H1 (cell line): ENCODE measurements around the gene INSIG1. TPM values are rescaled to one million over a fixed set of nuclear protein-coding genes. Genes with fewer than 3 reads are reported as not detected.

Source experiments
- CTCF ChIA-PET: fragments of 300-600 bp; sonication (Branson Sonifier 250); formaldehyde crosslinking; loops from one replicate; lab custom pipeline; 2021; ENCODE audit not compliant: partially characterized antibody; lab: Charles Lee
- POLR2A ChIA-PET: fragments of 300-600 bp; sonication (Branson Sonifier 250); formaldehyde crosslinking; loops from one replicate; lab custom pipeline; 2021; ENCODE audit warnings: inconsistent platforms; ENCODE audit not compliant: partially characterized antibody; lab: Charles Lee
- DNase-seq, 2 experiments: peaks; one replicate each; pipeline versions ENCODE4 v3.0.0 to v3.0.0-alpha.2; 2010 to 2022; ENCODE audit warnings: low spot score in 2 of 2, low read depth in 1 of 2, mixed read lengths in 1 of 2
- FAIRE-seq: peaks from 2 replicates; lab custom pipeline; 2011; peaks lifted over from hg19 to GRCh38; lab: Jason Lieb, UNC
- H2AFZ ChIP-seq: 2 replicates; pipeline ENCODE4 v1.8.1; 2012; ENCODE audit warnings: low read length, inconsistent platforms
- H2AK5ac ChIP-seq: 2 replicates; pipeline ENCODE4 v1.6.1; 2013; ENCODE audit warnings: low read depth, low read length
- H2BK120ac ChIP-seq: replicated peaks from 2 replicates; pipeline ENCODE3; 2013; ENCODE audit warnings: low read depth, low read length, inconsistent platforms
- H2BK12ac ChIP-seq: 2 replicates; pipeline ENCODE4 v1.6.1; 2013; ENCODE audit warnings: low read depth, low read length
- H2BK15ac ChIP-seq: 2 replicates; pipeline ENCODE4 v1.6.1; 2013; ENCODE audit warnings: low read length
- H2BK20ac ChIP-seq: 2 replicates; pipeline ENCODE4 v1.6.1; 2013; ENCODE audit warnings: low read length
- H2BK5ac ChIP-seq: 2 replicates; pipeline ENCODE4 v1.6.1; 2013; ENCODE audit warnings: low read depth, low read length
- H3K14ac ChIP-seq: 2 replicates; pipeline ENCODE4 v1.6.1; 2013; ENCODE audit warnings: inconsistent platforms; ENCODE audit not compliant: insufficient read length
- H3K18ac ChIP-seq: 2 replicates; pipeline ENCODE4 v1.6.1; 2013; ENCODE audit warnings: low read length; ENCODE audit errors: extremely low read depth
- H3K23ac ChIP-seq: 2 replicates; pipeline ENCODE4 v1.6.1; 2013; ENCODE audit warnings: inconsistent platforms; ENCODE audit not compliant: insufficient read length
- H3K23me2 ChIP-seq: 2 replicates; pipeline ENCODE4 v1.6.1; 2013; ENCODE audit warnings: low read depth, low read length
- H3K27ac ChIP-seq: 2 replicates; pipeline ENCODE4 v1.6.1; 2011; ENCODE audit warnings: low read depth, low read length, inconsistent platforms
- H3K27me3 ChIP-seq, 4 experiments: replicated peaks in 1 of 4; 1 replicate in 1 of 4; 2 replicates in 3 of 4; pipeline versions ENCODE4 v1.6.1 to v1.8.1; 2011 to 2013; ENCODE audit warnings: low read length in 3 of 4, mild to moderate bottlenecking in 3 of 4, inconsistent platforms in 2 of 4, mixed read lengths in 2 of 4, moderate library complexity in 1 of 4; ENCODE audit not compliant: control insufficient read depth in 3 of 4, insufficient read depth in 3 of 4; ENCODE audit errors: extremely low read depth in 1 of 4
- H3K36me3 ChIP-seq, 4 experiments: 2 replicates each; pipeline versions ENCODE4 v1.6.1 to v1.8.1; 2011 to 2013; ENCODE audit warnings: mild to moderate bottlenecking in 4 of 4, low read length in 3 of 4, moderate library complexity in 2 of 4, control low read depth in 1 of 4, inconsistent platforms in 1 of 4; ENCODE audit not compliant: insufficient read depth in 4 of 4, control insufficient read depth in 2 of 4
- H3K4ac ChIP-seq: replicated peaks from 2 replicates; pipeline ENCODE3; 2013; ENCODE audit warnings: low read length, low read depth, mixed read lengths, inconsistent platforms; ENCODE audit not compliant: insufficient read length
- H3K4me1 ChIP-seq, 4 experiments: replicated peaks in 1 of 4; 1 replicate in 1 of 4; 2 replicates in 3 of 4; pipeline versions ENCODE4 v1.6.1 to v1.8.1; 2011 to 2013; ENCODE audit warnings: low read length in 3 of 4, inconsistent platforms in 2 of 4, mixed read lengths in 1 of 4; ENCODE audit not compliant: insufficient read depth in 4 of 4, control insufficient read depth in 3 of 4
- H3K4me2 ChIP-seq, 2 experiments: 2 replicates each; pipeline versions ENCODE4 v1.6.1 to v1.8.1; 2011 to 2013; ENCODE audit warnings: low read depth in 2 of 2, low read length in 2 of 2, control low read depth in 1 of 2, inconsistent platforms in 1 of 2, mild to moderate bottlenecking in 1 of 2; ENCODE audit not compliant: insufficient read depth in 1 of 2
- H3K4me3 ChIP-seq, 4 experiments: fragments of 200-600, 300-600 bp in 1 of 4; sonication (generic), shearing (Covaris generic), sonication (Bioruptor Twin) in 1 of 4; 2 replicates each; pipeline versions ENCODE4 v1.5.1 to v1.8.1; 2011 to 2016; ENCODE audit warnings: low read length in 4 of 4, low read depth in 3 of 4, control low read depth in 2 of 4, inconsistent platforms in 2 of 4, mild to moderate bottlenecking in 2 of 4, mixed read lengths in 1 of 4, moderate library complexity in 1 of 4; ENCODE audit not compliant: insufficient read depth in 2 of 4; ENCODE audit errors: extremely low read depth in 1 of 4
- H3K56ac ChIP-seq: replicated peaks from 2 replicates; pipeline ENCODE3; 2013; ENCODE audit warnings: low read depth, mild to moderate bottlenecking, mixed read lengths, low read length, inconsistent platforms; ENCODE audit not compliant: insufficient read length
- H3K79me1 ChIP-seq: 2 replicates; pipeline ENCODE4 v1.6.1; 2013; ENCODE audit warnings: low read depth, low read length, control low read depth
- H3K79me2 ChIP-seq, 2 experiments: 2 replicates each; pipeline versions ENCODE4 v1.6.1 to v1.8.1; 2012 to 2013; ENCODE audit warnings: low read length in 2 of 2, mild to moderate bottlenecking in 2 of 2, inconsistent platforms in 1 of 2; ENCODE audit not compliant: insufficient read depth in 2 of 2, control insufficient read depth in 1 of 2
- H3K9ac ChIP-seq, 4 experiments: replicated peaks in 1 of 4; 1 replicate in 1 of 4; 2 replicates in 3 of 4; pipeline versions ENCODE4 v1.6.1 to v1.8.1; 2011 to 2013; ENCODE audit warnings: low read depth in 3 of 4, low read length in 3 of 4, control low read depth in 2 of 4, mild to moderate bottlenecking in 2 of 4, moderate library complexity in 2 of 4, inconsistent platforms in 1 of 4; ENCODE audit errors: extremely low read depth in 1 of 4
- H3K9me3 ChIP-seq, 2 experiments: 2 replicates each; pipeline versions ENCODE4 v1.6.1 to v1.8.1; 2012 to 2013; ENCODE audit warnings: mild to moderate bottlenecking in 2 of 2, moderate library complexity in 2 of 2, control low read depth in 1 of 2, inconsistent platforms in 1 of 2, low read depth in 1 of 2, low read length in 1 of 2, mixed read lengths in 1 of 2; ENCODE audit not compliant: insufficient read depth in 2 of 2
- H4K20me1 ChIP-seq, 2 experiments: replicated peaks in 1 of 2; 2 replicates each; pipeline versions ENCODE3 to v1.8.1; 2011 to 2013; ENCODE audit warnings: inconsistent platforms in 2 of 2, low read length in 2 of 2, mild to moderate bottlenecking in 1 of 2; ENCODE audit not compliant: insufficient read depth in 2 of 2, control insufficient read depth in 1 of 2
- H4K5ac ChIP-seq: 2 replicates; pipeline ENCODE4 v1.6.1; 2013; ENCODE audit warnings: low read length, low read depth, mixed read lengths, inconsistent platforms; ENCODE audit not compliant: insufficient read length
- H4K8ac ChIP-seq: 2 replicates; pipeline ENCODE4 v1.8.0; 2013; ENCODE audit warnings: mild to moderate bottlenecking, moderate library complexity, low read length, inconsistent platforms; ENCODE audit not compliant: insufficient read depth; ENCODE audit errors: extremely low read depth
- H4K91ac ChIP-seq: replicated peaks from 2 replicates; pipeline ENCODE3; 2013; ENCODE audit warnings: low read length, mixed read lengths, inconsistent platforms; ENCODE audit not compliant: insufficient read length
- CBX8 ChIP-seq: fragments of 300-800, 300-1000 bp; sonication (generic); IDR thresholded peaks from 2 replicates; pipeline ENCODE4 v1.7.1; 2016; ENCODE audit warnings: low read depth, low read length, borderline replicate concordance
- CHD2 ChIP-seq: IDR thresholded peaks from 2 replicates; pipeline ENCODE4 v1.6.1; 2012; ENCODE audit warnings: low read length, improper control_type of control experiment
- HDAC2 ChIP-seq, 2 experiments: fragments of 300-600 bp in 1 of 2; sonication (generic) in 1 of 2; IDR thresholded peaks; 2 replicates each; pipeline ENCODE4 v1.6.1; 2011 to 2012; ENCODE audit warnings: low read depth in 2 of 2, low read length in 2 of 2, mild to moderate bottlenecking in 2 of 2, moderate library complexity in 2 of 2, borderline replicate concordance in 1 of 2, inconsistent platforms in 1 of 2
- JUND ChIP-seq: IDR thresholded peaks from 2 replicates; pipeline ENCODE4 v1.6.1; 2011; ENCODE audit warnings: mild to moderate bottlenecking, improper control_type of control experiment, low read length
- SIN3A ChIP-seq, 2 experiments: IDR thresholded peaks in 1 of 2; conservative IDR thresholded peaks in 1 of 2; 2 replicates each; pipeline ENCODE4 v1.6.1; 2011 to 2012; ENCODE audit warnings: low read length in 2 of 2, improper control_type of control experiment in 1 of 2, low read depth in 1 of 2, mild to moderate bottlenecking in 1 of 2
- SP1 ChIP-seq: IDR thresholded peaks from 2 replicates; pipeline ENCODE4 v1.6.1; 2011; ENCODE audit warnings: low read depth, low read length
- SUZ12 ChIP-seq: fragments of 200-600 bp; sonication (generic); IDR thresholded peaks from 2 replicates; pipeline ENCODE4 v1.6.1; 2012; ENCODE audit warnings: mild to moderate bottlenecking, inconsistent platforms, low read length, moderate library complexity, mixed read lengths
- WGBS, 2 experiments: shearing (Covaris generic) in 1 of 2; methylation state at CpG; one replicate each; pipeline versions ENCODE4 v1.1.6 to v1.1.7; 2013 to 2015; ENCODE audit warnings: low lambda C conversion rate in 2 of 2, mixed read lengths in 2 of 2, inconsistent platforms in 1 of 2, low coverage in 1 of 2, missing lambda C conversion rate in 1 of 2; ENCODE audit not compliant: insufficient replicate concordance in 2 of 2, insufficient coverage in 1 of 2, insufficient read length in 1 of 2; ENCODE audit errors: extremely low coverage in 1 of 2, missing lambda C conversion rate in 1 of 2; 5-methylcytosine and 5-hydroxymethylcytosine counted together
- polyA plus RNA-seq, 7 experiments: library from polyadenylated mRNA; depleted of rRNA in 3 of 7; stranded (reverse) in 5 of 7; unstranded in 2 of 7; fragments of >200 nt in 5 of 7; fragments of 200-250 nt in 2 of 7; gene quantifications; 1 replicate in 5 of 7; 2 replicates in 1 of 7; 4 replicates in 1 of 7; pipeline versions ENCODE4 v1.2.1 to v1.2.3, GENCODE V29; 2011 to 2013; ENCODE audit warnings: missing spikeins in 2 of 7, mixed read lengths in 2 of 7
- total RNA-seq: library from RNA; stranded (reverse); fragmentation: NEBNext Ultra II Directional; extraction: Animal tissue kit (Norgen Biotek cat#: 25700); gene quantifications from 2 replicates; pipeline ENCODE4 v1.2.1, GENCODE V29; 2021
- TF ChIP-seq, protein P1 (sequence below), 3 experiments: IDR thresholded peaks; 1 replicate in 2 of 3; 2 replicates in 1 of 3; pipeline versions ENCODE4 v1.5.1 to v1.6.1; 2011; ENCODE audit warnings: low read length in 3 of 3, mild to moderate bottlenecking in 3 of 3, inconsistent platforms in 2 of 3, low read depth in 1 of 3, moderate library complexity in 1 of 3; ENCODE audit not compliant: insufficient read depth in 1 of 3; ENCODE audit errors: control extremely low read depth in 1 of 3
- TF ChIP-seq, protein P2 (sequence below): IDR thresholded peaks from 2 replicates; pipeline ENCODE4 v1.6.1; 2011; ENCODE audit warnings: low read depth, mild to moderate bottlenecking, low read length; ENCODE audit not compliant: insufficient read depth

Gene INSIG1
- total and polyA plus RNA-seq, 2 of the 8 experiments (the other 6 are each of a cell fraction or from before 2014, with no cell fraction given) = 40.0 to 58.4 TPM

DNA sequence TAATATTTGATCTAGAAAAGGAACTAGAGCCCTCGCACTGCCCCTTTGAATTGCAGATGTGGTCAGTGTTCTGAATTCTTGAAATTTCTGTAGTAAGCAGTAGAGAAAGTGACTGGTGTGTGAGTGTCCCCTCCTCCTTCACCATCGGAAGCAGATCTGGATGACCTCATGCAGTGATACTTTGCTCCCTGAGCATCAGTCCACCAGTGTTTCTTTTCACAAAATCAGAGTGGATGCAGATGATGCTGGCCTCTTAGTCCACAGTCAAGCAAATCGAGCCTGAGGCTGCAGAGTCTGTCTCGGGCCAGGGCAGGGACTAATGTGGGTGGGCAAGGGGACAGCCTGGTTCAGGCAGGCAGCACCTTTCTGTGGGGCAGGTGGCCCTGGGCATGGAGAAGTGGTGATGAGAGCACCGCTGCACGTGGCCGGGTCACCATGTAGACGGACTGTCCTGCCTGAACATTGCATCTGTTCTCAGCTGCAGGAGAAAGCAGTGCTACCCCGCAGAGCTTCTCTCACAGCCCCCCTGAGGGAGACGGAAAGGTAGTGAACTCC lies 5.4 kb downstream of the INSIG1 start:
- Histone ChIP-seq H3K9ac (no peak overlapping the region), H3K18ac (no peak overlapping the region), H2BK20ac (no peak overlapping the region), H3K9me3 (no peaks in the 10 kb centered on the region), H3K27me3 (no peaks in the 10 kb centered on the region), H2BK15ac (no peak overlapping the region), H4K91ac (no peak overlapping the region), H3K4me3 (no peak overlapping the region), H3K4me1 (peaks cover 3 to 9% (median 5%) of the 10 kb centered on the region in 4 experiments; a peak in 5 of 7 replicates), H3K23ac (no peak overlapping the region), H3K14ac (no peak overlapping the region), H4K5ac (no peak overlapping the region), H3K27ac (no peak overlapping the region), H2AFZ (no peak overlapping the region), H2BK12ac (no peak overlapping the region), H3K79me2 (peaks cover 17 to 57% of the 10 kb centered on the region in 2 experiments), H3K23me2 (peaks cover 5% of the 10 kb centered on the region), H2AK5ac (no peak overlapping the region), H3K79me1 (peaks cover 13% of the 10 kb centered on the region), H3K56ac (no peak overlapping the region), H2BK5ac (no peak overlapping the region), H3K4me2 (no peak overlapping the region), H4K20me1 (peaks cover 19 to 32% of the 10 kb centered on the region in 2 experiments), H3K36me3 (peaks cover 3 to 71% (median 23%) of the 10 kb centered on the region in 4 experiments; a peak in 6 of 8 replicates), H2BK120ac (no peak overlapping the region), H3K4ac (no peak overlapping the region), H4K8ac (peak overlapping the region; percentile 42; the same call in 1 of the 2 replicates)
- WGBS, 2 experiments = 84% methylated on average over 10 of the region's 10 CpGs; no CpG with 5 or more reads in 1 of the 2 experiments
- DNase-seq (no peak), FAIRE-seq (no peak)
- CTCF ChIA-PET = interaction anchor here (0.7 to 1.2 kb wide), 2 partner anchors 53 to 282 kb away, joined by 3 read pairs; no protein-coding TSS in a partner anchor
- POLR2A ChIA-PET = no interaction called here
- TF ChIP-seq JUND = no peak
- TF ChIP-seq, protein P1, sequence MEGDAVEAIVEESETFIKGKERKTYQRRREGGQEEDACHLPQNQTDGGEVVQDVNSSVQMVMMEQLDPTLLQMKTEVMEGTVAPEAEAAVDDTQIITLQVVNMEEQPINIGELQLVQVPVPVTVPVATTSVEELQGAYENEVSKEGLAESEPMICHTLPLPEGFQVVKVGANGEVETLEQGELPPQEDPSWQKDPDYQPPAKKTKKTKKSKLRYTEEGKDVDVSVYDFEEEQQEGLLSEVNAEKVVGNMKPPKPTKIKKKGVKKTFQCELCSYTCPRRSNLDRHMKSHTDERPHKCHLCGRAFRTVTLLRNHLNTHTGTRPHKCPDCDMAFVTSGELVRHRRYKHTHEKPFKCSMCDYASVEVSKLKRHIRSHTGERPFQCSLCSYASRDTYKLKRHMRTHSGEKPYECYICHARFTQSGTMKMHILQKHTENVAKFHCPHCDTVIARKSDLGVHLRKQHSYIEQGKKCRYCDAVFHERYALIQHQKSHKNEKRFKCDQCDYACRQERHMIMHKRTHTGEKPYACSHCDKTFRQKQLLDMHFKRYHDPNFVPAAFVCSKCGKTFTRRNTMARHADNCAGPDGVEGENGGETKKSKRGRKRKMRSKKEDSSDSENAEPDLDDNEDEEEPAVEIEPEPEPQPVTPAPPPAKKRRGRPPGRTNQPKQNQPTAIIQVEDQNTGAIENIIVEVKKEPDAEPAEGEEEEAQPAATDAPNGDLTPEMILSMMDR (IDR thresholded peaks at IDR 0.05; ENCODE audit: control extremely low read depth in 1 of 3, insufficient read depth in 1 of 3, low read depth in 1 of 3, low read length in 3 of 3) = no peak
- no peak for TF ChIP-seq SP1
- TF ChIP-seq, protein P2, sequence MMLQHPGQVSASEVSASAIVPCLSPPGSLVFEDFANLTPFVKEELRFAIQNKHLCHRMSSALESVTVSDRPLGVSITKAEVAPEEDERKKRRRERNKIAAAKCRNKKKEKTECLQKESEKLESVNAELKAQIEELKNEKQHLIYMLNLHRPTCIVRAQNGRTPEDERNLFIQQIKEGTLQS = no peak
- TF ChIP-seq CBX8 = no peak
- no peak for TF ChIP-seq SUZ12
- no peak for TF ChIP-seq CHD2
- no peak for TF ChIP-seq SIN3A (conservative IDR thresholded peaks at IDR 0.05 in 1 of 2, IDR thresholded peaks at IDR 0.05 in 1 of 2; ENCODE audit: low read depth in 1 of 2, low read length in 2 of 2)
- TF ChIP-seq HDAC2 (IDR thresholded peaks at IDR 0.05; ENCODE audit: borderline replicate concordance in 1 of 2, low read depth in 2 of 2, low read length in 2 of 2) = no peak
